NCI-H2081 (cell line): ENCODE results near the gene SFRP5.

ENCODE experiments used
- DNase-seq, 2 experiments: peaks; one replicate each; lab custom pipeline; 2025; lab: John Stamatoyannopoulos, UW

Gene SFRP5, protein sequence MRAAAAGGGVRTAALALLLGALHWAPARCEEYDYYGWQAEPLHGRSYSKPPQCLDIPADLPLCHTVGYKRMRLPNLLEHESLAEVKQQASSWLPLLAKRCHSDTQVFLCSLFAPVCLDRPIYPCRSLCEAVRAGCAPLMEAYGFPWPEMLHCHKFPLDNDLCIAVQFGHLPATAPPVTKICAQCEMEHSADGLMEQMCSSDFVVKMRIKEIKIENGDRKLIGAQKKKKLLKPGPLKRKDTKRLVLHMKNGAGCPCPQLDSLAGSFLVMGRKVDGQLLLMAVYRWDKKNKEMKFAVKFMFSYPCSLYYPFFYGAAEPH

DNA sequence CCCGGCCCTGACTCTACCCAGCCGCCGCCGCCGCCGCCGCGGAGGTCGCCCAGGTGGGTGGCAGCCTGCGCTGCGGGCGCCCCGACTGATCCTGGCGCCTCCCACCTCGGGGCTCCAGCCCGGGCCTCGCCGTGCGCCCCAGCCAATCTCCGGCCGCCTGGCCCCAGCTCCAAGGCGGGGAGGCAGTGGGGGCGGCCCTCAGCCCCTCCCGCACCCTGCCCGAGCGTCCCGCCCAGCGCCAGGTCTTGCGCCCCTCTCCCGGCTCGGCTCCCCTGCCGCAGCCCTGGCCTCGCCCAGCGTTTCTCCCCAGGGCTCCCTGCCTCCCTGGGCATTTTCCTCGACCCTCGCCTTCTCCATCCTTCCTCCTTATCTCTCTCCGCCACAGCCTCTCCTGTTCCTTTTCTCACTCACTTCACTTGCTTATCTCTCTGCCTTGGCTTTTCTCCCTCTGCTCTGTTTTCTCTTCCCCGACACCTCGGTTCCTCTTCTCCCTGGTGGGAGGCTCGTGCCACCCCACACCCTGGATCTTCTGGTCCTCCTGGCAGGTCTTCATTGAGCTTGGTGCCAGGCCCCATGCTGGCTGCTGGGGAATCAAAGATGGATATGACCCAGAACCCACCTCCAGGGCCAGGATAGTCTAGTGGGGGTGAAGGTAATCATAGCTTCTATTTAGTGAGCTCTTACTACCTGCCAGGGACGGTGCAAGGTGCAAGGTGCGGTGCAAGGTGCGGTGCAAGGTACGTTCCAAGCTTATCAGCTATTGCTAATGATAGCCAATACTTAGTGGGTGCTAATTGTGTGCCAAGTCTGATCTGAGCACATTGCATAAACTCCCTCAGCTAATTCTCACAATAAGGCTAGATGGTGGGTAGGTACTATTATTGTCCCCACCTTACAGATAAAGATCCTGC lies at the start of gene SFRP5:
TSS of gene SFRP5 (minus strand) at position 87 of the 911 bp plus-strand sequence. CDS start 166 bp downstream, outside the sequence.
- no peak for DNase-seq

GRCh38 chr10:97820096-97820704 lies 48.4 kb upstream of the SFRP5 start:
- DNase-seq, result no peak

DNA sequence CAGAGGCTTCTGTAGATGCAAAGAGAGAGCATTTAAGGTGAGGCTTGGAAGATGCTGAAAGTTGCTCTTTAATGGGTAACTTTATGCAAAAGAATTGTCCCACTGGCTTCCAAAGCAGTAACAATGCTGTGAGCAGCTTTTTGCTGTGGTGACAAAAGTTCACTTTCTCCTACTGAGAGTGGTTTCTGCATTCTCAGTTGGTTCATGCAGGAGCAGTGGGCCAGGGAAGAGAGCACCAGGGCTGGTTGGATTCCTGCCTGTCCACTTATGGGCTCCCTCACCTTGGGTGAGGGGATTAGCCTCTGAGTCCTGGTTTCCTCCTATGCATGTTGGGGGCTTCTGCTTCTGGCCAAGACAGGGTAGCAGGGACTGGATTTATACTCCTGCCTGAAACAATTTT lies 46.8 kb upstream of the SFRP5 start:
- no peak for DNase-seq

GRCh38 chr10:97816609-97817008 lies 44.8 kb upstream of the SFRP5 start:
- DNase-seq, result no peak

DNA sequence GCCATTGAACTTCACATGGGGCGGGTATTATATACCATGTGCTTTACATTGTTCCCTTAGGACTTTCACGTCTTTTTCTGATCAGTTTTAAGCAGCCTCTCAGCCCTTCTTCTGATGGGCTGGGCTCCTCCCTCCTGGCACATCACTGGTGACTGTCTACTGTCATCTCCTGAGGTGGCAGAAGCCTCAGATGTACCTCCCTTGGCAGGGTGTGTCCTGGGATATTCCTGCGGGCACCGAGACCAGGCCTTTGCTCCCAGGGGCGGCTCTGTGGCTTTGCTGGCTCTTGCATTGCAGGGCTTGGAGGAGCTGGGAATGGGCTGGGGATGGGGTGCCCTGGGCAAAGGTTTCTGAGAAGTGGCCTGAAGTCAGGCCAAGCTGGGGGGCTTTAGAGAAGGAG lies 43.2 kb upstream of the SFRP5 start:
- no peak for DNase-seq

DNA sequence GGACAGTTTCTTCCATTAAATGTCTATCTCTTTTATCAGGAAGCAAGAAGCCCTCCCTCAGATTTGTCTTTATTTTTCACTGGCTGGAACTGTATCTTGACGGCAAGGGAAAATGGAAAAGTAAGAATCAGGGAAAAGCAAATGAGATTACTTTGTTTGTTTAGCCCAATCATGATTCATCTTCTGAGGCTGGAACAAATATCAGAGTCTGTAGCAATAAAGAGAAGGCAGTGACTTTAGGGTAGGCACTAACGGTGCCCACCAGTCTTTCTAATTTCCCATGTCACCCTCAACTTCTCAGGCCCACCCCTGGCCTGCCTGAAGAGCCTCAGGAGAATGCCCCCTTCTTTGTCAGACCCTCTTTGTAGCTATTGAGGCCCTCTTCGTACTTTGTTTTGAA lies 41.5 kb upstream of the SFRP5 start:
- DNase-seq, result no peak

DNA sequence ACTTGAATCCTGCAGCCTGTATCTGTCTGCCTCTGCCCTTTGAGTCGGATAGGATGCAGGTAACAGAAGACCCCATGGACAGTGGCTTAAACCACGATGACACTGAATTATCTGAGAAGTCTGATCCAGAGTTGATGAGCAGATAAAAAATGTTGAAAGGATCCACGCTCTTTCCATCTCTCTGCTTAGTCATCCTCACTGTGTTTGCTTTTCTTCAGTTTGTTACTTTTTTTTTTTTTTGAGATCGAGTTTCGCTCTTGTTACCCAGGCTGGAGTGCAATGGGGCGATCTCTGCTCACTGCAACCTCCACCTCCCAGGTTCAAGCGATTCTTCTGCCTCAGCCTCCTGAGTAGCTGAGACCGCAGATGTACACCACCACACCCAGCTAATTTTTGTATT lies 40.9 kb upstream of the SFRP5 start:
- DNase-seq, result no peak

DNA sequence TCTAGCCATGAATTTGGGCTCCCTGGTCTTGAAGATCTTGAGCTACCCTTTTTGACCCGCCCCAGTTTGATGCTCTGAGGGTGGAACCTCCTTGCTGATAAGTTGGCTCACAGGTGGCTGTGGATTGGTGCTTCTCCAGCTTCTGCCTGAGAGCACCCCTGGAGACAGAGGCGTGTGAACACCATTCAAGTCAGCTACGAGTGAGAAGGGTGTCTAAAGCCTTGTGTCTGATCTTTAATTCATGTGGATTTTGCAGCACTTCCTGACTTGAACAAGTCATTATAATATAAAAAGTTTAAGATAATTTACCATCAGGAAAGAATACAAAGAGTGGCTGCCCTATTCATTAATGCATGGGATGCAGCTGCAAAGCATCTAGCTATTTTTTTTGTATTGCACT lies 40.2 kb upstream of the SFRP5 start:
- DNase-seq, result no peak

GRCh38 chr10:97810446-97810845 lies 38.6 kb upstream of the SFRP5 start:
- DNase-seq, result no peak

GRCh38 chr10:97805949-97806348 lies 34.1 kb upstream of the SFRP5 start:
- no peak for DNase-seq

DNA sequence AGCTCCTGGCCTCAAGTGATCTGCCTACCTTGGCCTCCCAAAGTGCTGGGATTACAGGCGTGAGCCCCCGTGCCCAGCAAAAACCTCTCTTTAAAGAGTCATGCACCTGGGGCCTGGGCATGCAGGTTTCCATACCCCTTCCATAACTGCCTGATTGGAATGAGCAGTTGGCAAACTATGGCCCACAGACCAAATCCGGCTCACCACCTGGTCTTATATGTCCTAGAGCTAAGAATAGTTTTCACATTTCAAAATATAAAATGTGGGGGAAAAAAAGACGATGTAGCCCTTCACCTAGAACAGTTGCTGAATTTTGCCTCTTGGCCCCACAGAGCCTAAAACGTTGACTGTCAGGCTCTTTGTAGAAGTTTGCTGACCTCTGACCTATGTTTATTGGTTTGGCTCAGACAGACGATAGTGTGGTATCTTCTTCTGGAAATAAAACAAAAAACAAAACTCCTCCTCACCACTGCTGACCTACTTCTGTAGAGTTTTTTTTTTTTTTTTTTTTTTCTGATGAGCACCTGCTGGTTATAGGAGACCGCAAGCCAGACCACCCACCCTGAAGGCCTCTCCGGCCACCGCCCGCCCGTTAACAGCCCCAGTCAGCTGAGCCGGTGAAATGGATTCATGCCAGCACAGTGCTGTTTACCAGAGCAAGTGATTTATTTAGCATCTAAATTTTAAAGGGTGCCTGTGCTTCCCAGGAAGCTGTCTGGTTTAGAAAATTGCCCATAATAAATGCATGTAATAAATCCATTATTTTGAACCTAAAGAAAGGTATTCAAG lies 33.5 kb upstream of the SFRP5 start:
- DNase-seq, result no peak

- no peak for DNase-seq
Observed at GRCh38 chr10:97801422-97801821, 29.6 kb upstream of the SFRP5 start.

DNA sequence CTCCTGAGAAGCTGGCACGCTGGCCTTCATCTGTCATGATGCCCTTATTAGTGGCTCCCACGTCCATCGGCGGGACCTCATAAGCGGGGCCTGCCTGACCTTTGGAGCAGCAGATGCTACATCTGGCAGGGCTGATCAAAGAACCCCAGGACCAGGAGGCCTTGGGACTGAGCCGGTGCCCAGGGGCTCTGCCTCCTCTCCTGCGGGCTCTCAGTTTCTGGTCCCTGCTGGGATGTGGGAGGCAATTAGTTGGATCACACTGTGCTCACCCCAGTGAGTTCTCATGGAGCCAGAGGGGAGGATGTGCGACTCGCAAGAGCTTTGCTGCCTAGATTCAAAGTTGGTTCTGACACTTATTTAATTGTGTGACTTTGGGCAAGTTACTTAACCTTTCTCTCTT lies 28.7 kb upstream of the SFRP5 start:
- DNase-seq, result no peak

DNA sequence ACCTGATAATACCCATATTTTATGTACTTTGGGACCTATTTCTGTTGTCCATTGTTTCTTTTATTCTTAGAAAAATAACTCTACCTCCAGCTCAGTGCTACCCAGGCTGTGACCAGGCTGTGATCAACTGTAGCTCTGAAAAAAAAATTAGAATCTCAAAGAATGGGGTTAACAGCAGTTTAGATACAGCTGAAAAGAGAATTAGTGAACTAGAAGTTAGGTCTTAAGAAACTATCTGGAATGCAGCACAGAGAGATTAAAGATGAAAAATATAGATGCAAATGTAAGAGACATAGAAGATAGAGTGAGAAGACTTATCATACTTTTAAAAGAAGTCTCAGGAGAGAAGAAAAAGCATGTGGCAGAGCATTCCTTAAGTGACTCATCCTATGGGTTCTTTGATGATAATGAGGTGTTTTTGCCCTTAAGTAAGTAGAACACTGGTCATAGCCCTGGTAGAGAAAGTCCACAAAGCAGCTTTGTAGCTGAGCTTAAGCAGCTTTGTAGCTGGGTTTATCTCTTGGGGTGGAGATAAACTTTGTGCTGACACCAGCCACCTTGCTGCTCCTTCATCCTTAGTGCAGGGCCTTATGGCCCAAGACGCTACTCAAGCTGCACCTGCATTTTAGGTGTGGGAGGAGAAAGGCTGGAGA lies 27.3 kb upstream of the SFRP5 start:
- DNase-seq, result no peak

GRCh38 chr10:97796651-97797050 lies 24.9 kb upstream of the SFRP5 start:
- no peak for DNase-seq

DNA sequence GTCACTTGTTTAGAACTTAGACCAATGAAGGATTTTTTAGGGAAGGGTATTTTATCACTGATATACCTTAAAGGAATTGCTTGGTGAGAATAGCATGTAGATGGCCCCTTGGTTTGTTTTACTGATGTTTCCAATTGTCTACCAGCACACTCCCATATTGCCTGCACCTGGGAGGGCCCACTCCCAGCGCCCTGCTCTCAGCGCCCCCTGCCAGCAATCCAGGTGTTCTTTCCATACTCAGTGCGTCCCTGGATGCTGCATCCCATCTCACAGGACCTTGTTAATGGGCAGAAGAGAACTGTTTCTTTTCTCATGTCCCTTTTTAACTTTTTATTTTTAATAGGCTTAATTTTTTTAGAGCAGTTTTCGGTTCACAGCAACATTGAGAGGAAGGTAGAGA lies 24.1 kb upstream of the SFRP5 start:
- DNase-seq, result no peak

DNA sequence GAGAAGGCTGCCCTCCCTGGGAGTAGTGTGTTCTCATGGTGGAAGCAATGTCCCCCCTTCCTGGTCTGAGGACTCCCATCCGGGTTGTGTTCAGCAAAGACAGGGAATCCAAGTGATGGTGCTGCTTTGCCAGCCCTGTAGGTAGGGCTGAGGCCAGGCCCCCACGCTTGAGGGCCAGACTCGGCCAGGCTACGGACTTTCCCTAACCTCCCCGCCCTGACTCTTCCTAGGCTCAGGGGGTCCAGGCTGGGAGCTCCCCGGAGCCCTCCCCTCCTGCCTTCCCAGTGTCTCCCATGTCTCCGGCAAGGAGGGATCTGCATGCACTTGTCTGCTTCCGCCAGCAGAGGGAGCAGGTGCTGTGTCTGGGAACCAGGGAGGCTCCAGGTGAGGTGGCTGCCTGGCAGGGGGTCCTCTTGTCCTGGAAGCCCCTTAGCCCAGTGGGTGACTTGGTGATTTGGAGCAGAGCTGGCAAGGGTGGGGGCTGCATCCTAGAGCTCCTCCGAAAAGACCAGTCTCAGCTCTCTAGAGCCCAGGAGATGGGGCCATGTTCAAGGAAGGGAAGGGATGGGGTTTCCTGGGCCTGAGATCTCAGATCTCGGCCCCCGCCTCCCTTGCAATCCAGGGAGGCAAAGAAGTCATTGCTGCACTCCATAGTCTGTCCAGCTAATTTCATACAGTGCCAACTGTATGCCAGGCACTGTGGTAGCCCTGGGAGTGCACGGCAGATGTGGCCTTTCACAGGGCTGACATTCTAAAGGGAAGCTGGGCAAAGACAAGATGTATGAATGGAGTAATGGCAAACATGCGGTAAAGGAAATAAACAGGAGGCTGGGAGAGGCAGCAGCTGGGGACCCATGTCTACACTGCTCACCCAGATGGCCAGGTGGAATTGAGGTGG lies 20.3 kb upstream of the SFRP5 start:
- DNase-seq, result peak; percentile 52 to 57

DNA sequence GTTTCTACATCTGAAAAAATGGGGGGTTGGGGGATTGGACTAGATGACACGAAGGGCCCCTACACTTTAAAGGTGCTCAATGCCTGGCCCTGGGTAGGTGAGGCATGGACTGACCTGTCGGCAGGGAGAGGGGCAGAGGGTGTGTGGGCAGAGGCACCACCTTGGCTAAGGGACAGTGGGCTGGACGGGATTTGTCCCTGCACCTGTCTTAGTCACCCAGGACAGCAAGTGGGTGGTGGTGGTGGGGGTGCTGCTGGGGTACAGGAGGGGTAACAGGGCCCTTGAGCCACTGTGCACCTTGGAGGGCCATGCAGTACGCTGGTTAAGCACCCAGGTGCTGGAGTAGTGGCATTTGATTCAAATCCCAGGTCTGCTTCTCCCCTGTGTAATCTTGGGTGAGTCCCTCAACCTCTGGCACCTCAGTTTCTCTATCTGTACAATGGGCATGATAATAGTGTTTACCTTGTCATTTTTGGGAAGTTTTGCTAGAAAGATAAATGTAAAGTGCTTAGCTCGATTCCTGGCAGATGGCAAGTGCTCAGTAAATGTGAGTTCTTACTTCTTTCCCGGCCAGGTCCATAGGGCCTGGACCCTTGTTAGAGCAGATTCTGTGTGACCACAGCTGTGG lies 18.1 kb upstream of the SFRP5 start:
- no peak for DNase-seq

- DNase-seq, result no peak
Observed at GRCh38 chr10:97788552-97789442, 17.0 kb upstream of the SFRP5 start.
